Measurements from ENCODE around the gene AP3S2.

DNA sequence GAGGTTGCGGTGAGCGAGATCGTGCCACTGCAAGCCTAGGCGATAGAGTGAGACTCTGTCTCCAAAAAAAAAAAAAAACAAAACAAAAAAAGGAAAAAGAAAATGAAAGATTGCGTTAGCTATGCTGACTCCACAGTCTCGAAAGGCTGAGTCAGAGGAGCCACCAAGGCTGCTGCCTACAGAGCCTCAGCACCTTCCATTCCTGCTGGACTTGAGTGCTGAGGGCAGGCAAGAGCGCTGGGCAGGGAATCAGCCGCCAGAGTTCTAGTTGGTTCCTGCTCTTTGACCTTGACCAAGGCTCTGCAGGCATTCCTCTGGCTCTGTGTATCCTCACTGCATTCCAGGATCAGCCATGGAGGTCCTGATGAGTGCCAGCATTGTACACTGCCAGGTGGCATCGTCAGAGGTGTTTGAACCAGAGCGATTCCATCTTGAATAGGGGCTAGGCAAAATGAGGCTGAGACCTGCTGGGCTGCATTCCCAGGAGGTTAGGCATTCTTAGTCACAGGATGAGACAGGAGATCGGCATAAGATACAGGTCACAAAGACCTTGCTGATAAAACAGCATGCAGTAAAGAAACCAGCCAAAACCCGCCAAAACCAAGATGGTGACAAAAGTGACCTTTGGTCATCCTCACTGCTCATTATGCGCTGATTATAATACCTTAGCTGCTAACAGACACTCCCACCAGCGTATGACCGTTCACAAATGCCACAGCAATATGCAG, 111.7 kb downstream of the AP3S2 start:
- TF ChIP-seq, protein P1, sequence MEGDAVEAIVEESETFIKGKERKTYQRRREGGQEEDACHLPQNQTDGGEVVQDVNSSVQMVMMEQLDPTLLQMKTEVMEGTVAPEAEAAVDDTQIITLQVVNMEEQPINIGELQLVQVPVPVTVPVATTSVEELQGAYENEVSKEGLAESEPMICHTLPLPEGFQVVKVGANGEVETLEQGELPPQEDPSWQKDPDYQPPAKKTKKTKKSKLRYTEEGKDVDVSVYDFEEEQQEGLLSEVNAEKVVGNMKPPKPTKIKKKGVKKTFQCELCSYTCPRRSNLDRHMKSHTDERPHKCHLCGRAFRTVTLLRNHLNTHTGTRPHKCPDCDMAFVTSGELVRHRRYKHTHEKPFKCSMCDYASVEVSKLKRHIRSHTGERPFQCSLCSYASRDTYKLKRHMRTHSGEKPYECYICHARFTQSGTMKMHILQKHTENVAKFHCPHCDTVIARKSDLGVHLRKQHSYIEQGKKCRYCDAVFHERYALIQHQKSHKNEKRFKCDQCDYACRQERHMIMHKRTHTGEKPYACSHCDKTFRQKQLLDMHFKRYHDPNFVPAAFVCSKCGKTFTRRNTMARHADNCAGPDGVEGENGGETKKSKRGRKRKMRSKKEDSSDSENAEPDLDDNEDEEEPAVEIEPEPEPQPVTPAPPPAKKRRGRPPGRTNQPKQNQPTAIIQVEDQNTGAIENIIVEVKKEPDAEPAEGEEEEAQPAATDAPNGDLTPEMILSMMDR (optimal IDR thresholded peaks at IDR 0.05 in 1 of 3, IDR thresholded peaks at IDR 0.05 in 1 of 3, conservative IDR thresholded peaks at IDR 0.05 in 1 of 3; ENCODE audit: extremely low read depth in 1 of 3, insufficient read depth in 2 of 3, low read length in 3 of 3): no peak
- TF ChIP-seq EZH2 (IDR thresholded peaks at IDR 0.05; ENCODE audit: low read length): no peak
